GM19023 (cell line): ENCODE data around the gene DNAI7.
A peak's percentile ranks its signal among the peaks of the same experiment; 100 is the strongest.

Experiments used
- ATAC-seq: cut with Tn5 transposase; IDR thresholded peaks from one replicate; pipeline ENCODE4 v1.9.1; 2021; ENCODE audit warnings: mild to moderate bottlenecking, moderate library complexity; ENCODE audit not compliant: unreplicated experiment

DNAI7 gene

GRCh38 chr12:25195056-25195971 lies at the start of gene DNAI7, which contains the start of gene ETFRF1:
DNAI7 (minus strand) TSS chr12:25195160; CDS start chr12:25195078, 82 bp downstream.
ETFRF1 (plus strand) TSS chr12:25195237; CDS start chr12:25203957, 8,720 bp downstream.
- ATAC-seq, result peak; percentile 98

- no peak for ATAC-seq
Measured at GRCh38 chr12:25243680-25243990, 48.7 kb upstream of the DNAI7 start.

GRCh38 chr12:25242981-25243679 lies 48.2 kb upstream of the DNAI7 start:
- no peak for ATAC-seq

- no peak for ATAC-seq
Measured at GRCh38 chr12:25241167-25242020, 46.4 kb upstream of the DNAI7 start.

GRCh38 chr12:25236626-25237025 lies 41.7 kb upstream of the DNAI7 start:
- ATAC-seq, result no peak

- ATAC-seq, result no peak
Measured at GRCh38 chr12:25236190-25236589, 41.2 kb upstream of the DNAI7 start.

- ATAC-seq, result no peak
Measured at GRCh38 chr12:25213338-25213737, 18.4 kb upstream of the DNAI7 start.

- no peak for ATAC-seq
Measured at GRCh38 chr12:25208554-25208953, 13.6 kb upstream of the DNAI7 start.

- ATAC-seq, result no peak
Measured at GRCh38 chr12:25207846-25208245, 12.9 kb upstream of the DNAI7 start.

- no peak for ATAC-seq
Measured at GRCh38 chr12:25207411-25207810, 12.5 kb upstream of the DNAI7 start.

GRCh38 chr12:25202137-25202536 lies 7.2 kb upstream of the DNAI7 start:
- no peak for ATAC-seq

- no peak for ATAC-seq
Measured at GRCh38 chr12:25200703-25201102, 5.7 kb upstream of the DNAI7 start.

GRCh38 chr12:25197608-25198007 lies 2.6 kb upstream of the DNAI7 start:
- ATAC-seq, result no peak

GRCh38 chr12:25194722-25195055 lies 271 bp downstream of the DNAI7 start:
- ATAC-seq, result no peak

GRCh38 chr12:25194214-25194613 lies 746 bp downstream of the DNAI7 start:
- ATAC-seq, result no peak

- ATAC-seq, result no peak
Measured at GRCh38 chr12:25190793-25191192, 4.2 kb downstream of the DNAI7 start.

GRCh38 chr12:25189656-25190055 lies 5.3 kb downstream of the DNAI7 start:
- no peak for ATAC-seq

GRCh38 chr12:25187781-25188180 lies 7.2 kb downstream of the DNAI7 start:
- no peak for ATAC-seq

GRCh38 chr12:25186788-25187402 lies 8.1 kb downstream of the DNAI7 start:
- peak; percentile 79 for ATAC-seq

GRCh38 chr12:25186038-25186787 lies 8.7 kb downstream of the DNAI7 start:
- ATAC-seq, result peak; percentile 55
